ENCODE measurements around the gene ASB10.

Gene ASB10

GRCh38 chr7:151187409-151188251, 580 bp upstream of the ASB10 start:
- no peak for DNase-seq

- DNase-seq, result no peak
Measured at GRCh38 chr7:151185762-151186639, 1.0 kb downstream of the ASB10 start.

- DNase-seq, result no peak
Measured at GRCh38 chr7:151181011-151181431, 6.0 kb downstream of the ASB10 start.

DNA sequence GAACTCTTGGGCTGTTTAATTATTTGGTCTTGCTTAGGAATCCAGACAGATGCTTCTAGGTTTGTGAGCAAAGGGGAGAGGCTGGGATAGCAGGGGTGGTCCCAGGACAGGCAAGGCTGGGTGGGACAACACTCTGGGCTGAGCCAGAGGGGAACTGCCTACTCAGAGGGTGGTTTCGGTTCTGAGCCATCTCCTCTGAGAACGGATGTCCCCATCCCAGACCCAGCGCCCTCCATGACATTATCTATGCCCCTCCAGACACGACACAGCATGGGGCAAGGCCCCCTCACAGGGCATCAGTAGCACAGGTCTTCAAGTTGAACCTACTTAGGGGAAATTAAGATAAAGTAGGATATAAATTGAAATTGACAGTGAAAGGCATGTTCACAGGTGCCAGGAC, 7.1 kb downstream of the ASB10 start:
- no peak for DNase-seq

- DNase-seq, result no peak
Measured at GRCh38 chr7:151179287-151179860, 7.7 kb downstream of the ASB10 start.

- DNase-seq, result no peak
Measured at GRCh38 chr7:151178831-151179230, 8.2 kb downstream of the ASB10 start.

DNA sequence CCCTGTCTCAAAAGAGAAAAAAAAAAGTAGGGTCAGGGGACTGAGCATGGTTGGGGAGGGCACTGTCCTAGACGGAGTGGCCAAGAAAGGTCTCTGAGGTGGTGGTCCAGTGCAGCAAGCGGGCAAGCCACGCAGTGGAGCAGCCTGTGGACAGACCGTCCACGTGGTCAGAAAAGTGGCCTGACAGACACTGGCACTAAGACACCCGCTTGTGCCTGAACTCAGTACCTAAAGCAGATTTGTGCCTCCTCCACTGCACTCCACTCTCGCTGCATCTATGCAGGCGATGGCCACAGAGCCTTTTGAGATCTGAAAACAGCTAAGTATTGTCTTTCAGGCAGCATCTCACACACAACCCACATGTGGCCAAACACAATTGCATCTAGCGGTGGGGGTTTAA, 8.8 kb downstream of the ASB10 start:
- no peak for DNase-seq

DNA sequence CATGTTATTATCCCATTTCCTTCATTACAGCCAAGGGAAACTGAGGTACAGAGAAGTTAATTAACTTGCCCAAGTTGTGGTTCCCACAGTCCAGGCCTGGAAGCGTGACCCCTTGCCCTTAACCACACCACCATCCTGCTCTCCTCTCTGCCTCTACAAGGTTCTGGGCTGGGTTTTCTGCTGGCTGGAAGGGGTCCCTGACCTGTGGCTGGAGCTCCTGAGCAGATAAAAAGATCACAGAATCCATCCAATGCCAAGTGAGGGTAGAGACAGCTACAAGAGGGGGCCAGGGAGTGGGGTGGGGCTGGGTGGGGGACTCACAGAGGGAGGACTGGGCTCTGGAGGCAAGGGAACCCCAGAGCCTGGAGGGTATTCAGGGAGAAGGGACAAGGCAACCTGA, 9.7 kb downstream of the ASB10 start:
- DNase-seq, result no peak

GRCh38 chr7:151176401-151176800, 10.6 kb downstream of the ASB10 start:
- no peak for DNase-seq

DNA sequence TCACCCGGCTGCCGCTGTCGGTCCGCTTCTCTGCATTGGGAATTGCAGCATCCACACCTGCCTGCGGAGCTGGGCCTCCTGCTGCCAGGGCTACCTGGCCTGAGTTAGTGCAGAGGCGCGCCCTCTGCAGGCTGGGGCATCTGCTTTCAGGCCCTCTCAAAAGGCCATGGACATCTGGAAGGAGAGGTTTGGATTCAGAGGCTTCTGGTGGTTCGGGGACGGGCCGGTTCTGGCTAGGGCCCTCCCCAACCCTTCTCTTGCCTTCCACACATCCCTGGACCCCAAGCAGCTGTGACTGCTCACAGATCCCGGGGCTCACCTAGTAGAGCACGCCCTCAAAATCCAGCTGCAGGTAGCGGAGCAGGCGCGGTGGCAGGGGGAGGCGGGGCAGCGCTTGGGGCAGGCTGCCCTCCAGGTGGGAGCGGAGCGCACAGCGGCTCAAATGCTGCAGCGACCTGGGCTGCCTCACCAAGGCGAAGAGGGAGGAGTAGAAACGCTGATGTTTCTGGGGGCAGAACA, 11.2 kb downstream of the ASB10 start:
- no peak for DNase-seq

- DNase-seq, result no peak
Measured at GRCh38 chr7:151175047-151175792, 11.8 kb downstream of the ASB10 start.

GRCh38 chr7:151174246-151175046, 12.6 kb downstream of the ASB10 start:
- DNase-seq, result no peak

DNA sequence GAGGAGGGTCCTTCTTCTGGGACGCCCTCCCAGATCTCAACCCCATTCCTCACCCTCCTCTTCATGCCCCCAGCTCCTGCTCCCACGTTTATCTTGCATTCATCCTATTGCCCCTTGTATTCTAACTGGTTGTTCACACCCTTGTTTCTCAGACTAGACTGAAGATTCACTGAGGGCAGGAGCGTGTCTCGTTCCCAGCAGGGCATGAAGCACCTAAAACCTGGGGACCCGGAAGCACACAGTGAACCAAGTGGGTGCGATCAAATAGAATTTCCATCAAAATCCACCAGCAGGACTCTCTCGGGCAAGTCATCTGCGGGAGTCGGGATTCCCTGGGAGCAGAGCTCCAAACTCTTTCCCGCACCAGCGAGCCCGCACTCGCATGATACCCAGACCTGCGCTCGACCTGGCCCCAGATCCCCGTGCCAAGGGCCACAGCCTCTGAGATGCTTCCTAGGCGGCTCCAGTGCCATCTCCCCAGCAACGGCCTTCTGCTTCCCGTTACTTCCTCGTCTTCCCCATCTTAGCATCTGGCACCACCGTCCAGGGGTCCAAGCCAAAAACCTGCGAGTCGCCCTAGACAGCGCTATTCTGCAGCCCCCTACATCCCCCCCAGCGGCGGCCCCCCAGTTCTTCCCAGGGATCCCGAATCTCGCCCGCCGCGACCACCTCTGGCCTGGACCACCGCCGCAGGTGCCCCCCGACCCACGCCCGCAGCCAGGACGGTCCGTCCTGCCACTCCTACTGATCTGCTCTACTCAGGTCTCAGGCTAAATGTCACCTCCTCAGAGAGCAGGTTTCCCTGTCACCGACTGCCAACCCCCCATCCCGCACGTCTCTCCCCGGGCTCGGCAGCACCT, 13.4 kb downstream of the ASB10 start:
- no peak for DNase-seq

DNA sequence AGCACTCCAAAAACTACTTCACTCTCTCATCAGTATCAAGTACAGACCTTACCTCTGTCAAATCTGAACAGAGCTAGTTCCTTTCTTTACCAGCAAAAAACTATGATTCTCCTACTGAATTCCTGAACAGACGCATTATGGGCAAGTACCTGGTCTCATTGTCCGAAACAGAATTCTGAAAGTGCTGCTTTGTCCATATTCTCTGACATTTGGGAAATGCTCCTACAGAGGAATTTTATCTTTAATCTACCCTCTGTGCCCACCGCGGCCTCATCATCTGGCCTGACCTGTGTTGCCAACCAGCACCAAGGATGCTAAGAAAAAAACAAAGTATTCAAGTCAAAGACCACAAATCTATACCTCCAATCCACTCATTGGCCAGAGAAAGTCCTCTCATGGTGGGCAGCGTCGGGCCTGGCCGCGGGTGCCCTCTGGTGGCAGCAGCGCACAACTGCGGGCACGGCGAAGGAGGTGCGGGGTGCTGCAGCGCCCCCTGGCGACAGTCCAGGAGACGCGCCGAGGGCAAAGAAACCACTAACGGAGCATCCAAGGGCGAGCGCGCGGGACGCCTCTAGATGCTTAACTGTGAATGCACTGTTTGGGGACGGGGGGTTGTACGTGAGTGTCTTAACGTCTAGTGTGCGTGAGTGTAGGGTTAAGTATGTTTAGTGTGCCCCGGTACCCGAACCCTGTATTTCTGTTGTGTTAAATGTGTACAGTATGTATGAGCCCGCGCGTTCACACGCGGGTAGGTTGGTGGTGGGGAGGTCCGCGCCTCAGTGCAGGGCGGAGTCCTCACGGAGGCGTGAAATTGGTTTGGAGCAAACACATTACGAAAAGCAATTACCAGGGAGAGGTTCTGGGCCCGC, 14.5 kb downstream of the ASB10 start:
- no peak for DNase-seq

- no peak for DNase-seq
Measured at GRCh38 chr7:151168787-151169162, 18.3 kb downstream of the ASB10 start.

DNA sequence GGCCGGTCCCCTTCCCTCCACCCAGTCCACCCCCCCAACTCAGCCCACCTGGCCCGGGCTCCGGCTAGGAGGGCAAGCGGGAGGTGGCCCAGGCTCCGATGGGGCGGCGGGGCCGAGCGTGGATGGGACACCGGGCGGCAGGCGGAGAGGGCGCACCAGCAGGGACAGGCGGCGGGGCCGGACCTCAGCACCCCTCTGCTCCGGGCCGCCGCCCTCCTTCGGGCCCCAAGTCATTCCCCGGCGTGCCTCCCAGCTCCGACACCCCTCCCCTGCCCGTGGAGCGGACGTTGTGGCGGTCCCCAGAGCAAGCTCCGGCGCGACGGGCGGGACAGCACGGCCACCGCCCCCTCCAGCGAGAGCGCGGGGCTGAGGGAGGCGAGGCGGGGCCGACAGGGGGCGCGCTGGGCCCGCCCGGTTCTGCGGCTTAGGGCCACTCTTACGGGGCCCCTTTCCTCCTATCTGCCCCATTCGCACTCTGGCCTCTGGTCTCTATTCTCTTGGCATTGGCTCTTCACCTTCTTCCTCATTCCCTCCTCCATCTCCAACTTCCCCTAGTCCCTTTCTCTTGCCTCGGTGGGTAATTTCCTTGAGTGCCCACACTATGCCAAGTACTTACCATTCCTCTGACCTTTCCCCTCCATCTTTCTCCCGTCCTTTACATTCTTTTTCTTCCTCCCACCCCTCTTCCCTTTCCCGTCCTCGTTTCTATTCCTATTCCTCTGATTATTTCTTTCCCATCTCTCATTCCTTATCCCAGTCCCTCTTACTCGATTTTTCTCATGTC, 18.9 kb downstream of the ASB10 start:
- no peak for DNase-seq

DNA sequence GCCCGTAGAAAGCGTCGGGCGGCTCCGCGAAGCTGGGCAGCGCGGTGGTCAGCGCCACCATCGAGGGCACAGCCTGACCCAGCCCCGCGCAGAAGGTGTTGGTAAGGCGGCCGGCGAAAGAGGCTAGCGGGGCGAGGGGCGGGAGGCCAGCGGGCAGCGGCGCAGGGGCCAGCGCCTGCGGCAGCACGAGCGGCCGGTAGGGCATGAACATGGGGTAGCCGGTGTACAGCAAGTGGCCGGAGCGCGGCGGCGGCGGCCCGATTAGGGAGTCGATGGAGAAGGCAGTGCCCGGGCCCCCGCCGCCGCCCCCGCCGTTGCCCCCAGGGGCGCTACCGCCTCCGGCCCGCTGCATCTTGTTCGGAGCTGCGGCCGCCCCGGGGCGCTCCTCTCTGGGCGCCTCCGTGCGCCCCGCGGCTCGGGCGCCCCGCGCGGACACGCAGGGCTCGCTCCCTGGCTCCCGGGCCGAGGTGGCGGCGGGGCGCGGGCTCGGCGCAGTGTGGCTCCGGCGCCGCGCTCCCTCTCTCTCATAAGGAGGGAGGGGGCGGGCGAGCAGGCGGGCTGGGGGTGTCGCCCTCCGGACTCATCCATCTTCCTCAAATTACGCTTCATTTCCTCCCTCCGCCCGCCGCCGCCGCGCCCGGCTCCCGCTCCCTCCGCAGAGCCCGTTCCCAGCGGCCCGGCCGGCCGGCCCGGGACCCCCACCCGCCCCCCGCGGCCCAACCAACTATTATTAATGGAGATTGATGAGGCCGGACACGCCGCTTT, 19.7 kb downstream of the ASB10 start, which contains the start of gene GBX1:
TSS of gene GBX1 (minus strand) at position 498 of the 765 bp plus-strand sequence. CDS start at position 352, 146 bp downstream.
- DNase-seq, result no peak

DNA sequence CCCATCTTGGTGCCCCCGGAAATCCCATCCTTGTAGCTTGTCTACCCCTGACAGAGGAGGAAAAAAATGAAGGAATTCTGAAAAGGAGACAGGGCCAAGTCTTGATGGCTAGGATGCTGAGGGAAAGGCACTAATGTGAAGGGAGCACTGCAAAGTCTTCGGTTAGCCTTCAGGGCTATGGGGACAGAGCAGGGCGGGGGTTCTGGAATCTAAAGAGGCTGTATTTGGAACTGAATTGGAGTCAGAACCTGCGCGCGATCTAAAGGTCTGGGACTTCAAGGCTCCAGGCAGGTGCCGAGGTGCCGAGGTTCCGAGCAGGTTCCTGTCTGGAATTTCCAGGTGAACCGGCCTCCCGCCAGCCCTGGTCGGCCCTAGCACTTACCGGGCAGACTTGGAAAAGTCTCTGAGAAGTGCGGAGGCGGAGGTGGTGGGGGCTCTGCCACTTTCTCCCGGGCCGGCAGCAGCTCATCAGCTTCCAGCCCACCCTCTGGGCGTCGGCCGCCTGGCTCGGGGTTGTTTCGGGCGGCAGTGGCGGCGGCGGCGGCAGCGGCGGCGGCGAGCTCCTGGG, 20.3 kb downstream of the ASB10 start:
- no peak for DNase-seq
